SU-DHL-6 (cell line): Measurements from ENCODE around the gene KRTAP10-8.
"Not testable (repeated sequence)": the region's sequence is repeated elsewhere in the genome, so short reads cannot be mapped to it uniquely, and the experiment has no call there.

Experiments used
- H2AFZ ChIP-seq: fragments of 200-600 bp; sonication (generic); 2 replicates; pipeline ENCODE4 v1.6.1; 2014; ENCODE audit warnings: low read depth, mild to moderate bottlenecking, moderate library complexity, mixed read lengths, antibody characterized with exemption, low read length; ENCODE audit not compliant: severe bottlenecking
- H3F3A ChIP-seq: fragments of 200-600 bp; shearing (Covaris generic); 2 replicates; pipeline ENCODE4 v1.6.0; 2016; ENCODE audit warnings: antibody characterized with exemption, mild to moderate bottlenecking; ENCODE audit not compliant: insufficient read depth
- H3K27ac ChIP-seq: fragments of 200-600 bp; sonication (generic); 2 replicates; pipeline ENCODE4 v1.5.1; 2016; ENCODE audit warnings: low read depth, mild to moderate bottlenecking, low read length, moderate library complexity, mixed read lengths
- H3K27me3 ChIP-seq: fragments of 200-600 bp; sonication (generic), shearing (Covaris generic); 2 replicates; pipeline ENCODE4 v1.6.0; 2014; ENCODE audit warnings: mild to moderate bottlenecking, low read length
- H3K36me3 ChIP-seq: fragments of 200-600 bp; sonication (generic); 2 replicates; pipeline ENCODE4 v1.6.1; 2014; ENCODE audit warnings: mild to moderate bottlenecking, low read length, mixed read lengths
- H3K4me2 ChIP-seq: fragments of 300-600, 200-600 bp; shearing (Covaris generic), sonication (generic); 2 replicates; pipeline ENCODE4 v1.6.0; 2014; ENCODE audit warnings: low read length, low read depth, mild to moderate bottlenecking; ENCODE audit not compliant: poor library complexity, severe bottlenecking
- H3K4me3 ChIP-seq: fragments of 200-600 bp; sonication (generic); 2 replicates; pipeline ENCODE4 v1.5.1; 2014; ENCODE audit warnings: antibody characterized with exemption, low read length, mild to moderate bottlenecking, mixed read lengths; ENCODE audit not compliant: insufficient read depth, poor library complexity, severe bottlenecking
- H3K79me2 ChIP-seq: fragments of 200-600 bp; sonication (generic); 2 replicates; pipeline ENCODE4 v1.6.1; 2014; ENCODE audit warnings: mild to moderate bottlenecking, low read length, moderate library complexity; ENCODE audit not compliant: insufficient read depth
- H3K9ac ChIP-seq: fragments of 200-600 bp; sonication (generic); 2 replicates; pipeline ENCODE4 v1.7.0; 2014; ENCODE audit warnings: mild to moderate bottlenecking, low read length
- H3K9me2 ChIP-seq: fragments of 200-600 bp; sonication (generic); replicated peaks from 2 replicates; pipeline ENCODE4 v1.6.1; 2014; ENCODE audit warnings: low read length; ENCODE audit not compliant: insufficient read depth
- H3K9me3 ChIP-seq: fragments of 200-600 bp; sonication (generic); 2 replicates; pipeline ENCODE4 v1.6.1; 2014; ENCODE audit warnings: low read length, mixed read lengths; ENCODE audit not compliant: insufficient read depth
- H4K20me1 ChIP-seq: fragments of 200-600 bp; sonication (generic); 2 replicates; pipeline ENCODE4 v1.6.1; 2014; ENCODE audit warnings: low read depth, mild to moderate bottlenecking, antibody characterized with exemption, low read length, moderate library complexity, mixed read lengths
- EZH2phosphoT487 ChIP-seq: fragments of 200-600 bp; sonication (generic), shearing (Covaris generic); conservative IDR thresholded peaks from 2 replicates; pipeline ENCODE4 v1.6.1; 2018; ENCODE audit warnings: mild to moderate bottlenecking, antibody characterized with exemption, low read length, moderate library complexity, mixed read lengths
- TF ChIP-seq, protein P1 (sequence below): fragments of 200-600 bp; sonication (generic); IDR thresholded peaks from one replicate; pipeline ENCODE4 v1.5.1; 2017; ENCODE audit warnings: antibody characterized with exemption, mild to moderate bottlenecking, low read length, moderate library complexity; ENCODE audit not compliant: insufficient read depth, poor library complexity, severe bottlenecking

KRTAP10-8 gene

GRCh38 chr21:44637018-44637850, 25.4 kb downstream of the KRTAP10-8 start, which contains the start of gene KRTAP10-10:
TSS of gene KRTAP10-10 (plus strand) at chr21:44637356. CDS start at chr21:44637418, 62 bp downstream.
- Histone ChIP-seq H3K9me3 (no peaks in the 10 kb centered on the region), H3K4me2 (no peak within 1 kb of the TSS), H4K20me1 (no peaks in the 10 kb centered on the region), H3F3A (no peaks in the 10 kb centered on the region), H3K9ac (no peak within 1 kb of the TSS), H3K9me2 (no peaks in the 10 kb centered on the region), H3K27me3 (no peaks in the 10 kb centered on the region), H2AFZ (no peak within 1 kb of the TSS), H3K36me3 (no peaks in the 10 kb centered on the region), H3K27ac (no peak within 1 kb of the TSS), H3K79me2 (no peaks in the 10 kb centered on the region), H3K4me3 (no peak within 1 kb of the TSS)
- TF ChIP-seq EZH2phosphoT487 = no peak
- TF ChIP-seq, protein P1, sequence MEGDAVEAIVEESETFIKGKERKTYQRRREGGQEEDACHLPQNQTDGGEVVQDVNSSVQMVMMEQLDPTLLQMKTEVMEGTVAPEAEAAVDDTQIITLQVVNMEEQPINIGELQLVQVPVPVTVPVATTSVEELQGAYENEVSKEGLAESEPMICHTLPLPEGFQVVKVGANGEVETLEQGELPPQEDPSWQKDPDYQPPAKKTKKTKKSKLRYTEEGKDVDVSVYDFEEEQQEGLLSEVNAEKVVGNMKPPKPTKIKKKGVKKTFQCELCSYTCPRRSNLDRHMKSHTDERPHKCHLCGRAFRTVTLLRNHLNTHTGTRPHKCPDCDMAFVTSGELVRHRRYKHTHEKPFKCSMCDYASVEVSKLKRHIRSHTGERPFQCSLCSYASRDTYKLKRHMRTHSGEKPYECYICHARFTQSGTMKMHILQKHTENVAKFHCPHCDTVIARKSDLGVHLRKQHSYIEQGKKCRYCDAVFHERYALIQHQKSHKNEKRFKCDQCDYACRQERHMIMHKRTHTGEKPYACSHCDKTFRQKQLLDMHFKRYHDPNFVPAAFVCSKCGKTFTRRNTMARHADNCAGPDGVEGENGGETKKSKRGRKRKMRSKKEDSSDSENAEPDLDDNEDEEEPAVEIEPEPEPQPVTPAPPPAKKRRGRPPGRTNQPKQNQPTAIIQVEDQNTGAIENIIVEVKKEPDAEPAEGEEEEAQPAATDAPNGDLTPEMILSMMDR = no peak

DNA sequence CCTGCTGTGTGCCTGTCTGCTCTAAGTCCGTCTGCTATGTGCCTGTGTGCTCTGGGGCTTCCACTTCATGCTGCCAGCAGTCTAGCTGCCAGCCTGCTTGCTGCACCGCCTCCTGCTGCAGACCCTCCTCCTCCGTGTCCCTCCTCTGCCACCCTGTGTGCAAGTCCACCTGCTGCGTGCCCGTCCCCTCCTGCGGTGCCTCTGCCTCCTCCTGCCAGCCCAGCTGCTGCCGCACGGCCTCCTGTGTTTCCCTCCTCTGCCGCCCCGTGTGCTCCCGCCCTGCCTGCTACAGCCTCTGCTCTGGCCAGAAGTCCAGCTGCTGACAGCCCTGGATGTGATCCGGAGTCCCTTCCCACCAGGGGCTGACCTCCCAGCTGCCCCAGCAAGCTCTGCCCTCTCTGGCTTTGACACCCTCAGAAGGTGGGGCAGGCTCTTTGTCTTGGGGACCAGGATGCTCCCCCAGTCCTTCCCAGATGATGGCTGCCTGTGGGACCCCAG, 26.0 kb downstream of the KRTAP10-8 start:
- H2AFZ ChIP-seq, H3K27ac ChIP-seq, H3K79me2 ChIP-seq, H3K27me3 ChIP-seq, H3K9me2 ChIP-seq, H3F3A ChIP-seq, H3K9ac ChIP-seq, H3K9me3 ChIP-seq, H3K4me3 ChIP-seq, H3K36me3 ChIP-seq, H3K4me2 ChIP-seq, H4K20me1 ChIP-seq: not testable (repeated sequence)

GRCh38 chr21:44638506-44639330, 26.8 kb downstream of the KRTAP10-8 start:
- H4K20me1 ChIP-seq, H3K79me2 ChIP-seq, H3K27me3 ChIP-seq, H3K27ac ChIP-seq, H3K9ac ChIP-seq, H3K4me2 ChIP-seq, H3K4me3 ChIP-seq, H3K9me3 ChIP-seq, H2AFZ ChIP-seq, H3K36me3 ChIP-seq, H3K9me2 ChIP-seq, H3F3A ChIP-seq: not testable (repeated sequence)

DNA sequence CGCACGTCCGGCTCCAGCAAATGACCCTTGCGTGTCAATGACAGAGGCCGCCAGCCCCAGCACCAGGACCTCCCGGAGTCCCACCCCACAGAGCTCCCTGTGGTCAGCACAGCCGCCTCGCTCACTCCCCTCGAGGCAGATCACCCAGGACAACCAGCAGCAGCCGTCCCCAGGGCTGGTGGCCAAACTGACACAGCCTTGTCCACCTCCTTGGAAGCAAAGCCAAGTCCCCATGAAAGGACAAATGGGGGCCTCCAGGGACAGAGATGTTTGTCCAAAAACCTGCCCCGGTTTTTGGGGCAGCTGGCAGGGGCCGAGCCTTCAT, 27.4 kb downstream of the KRTAP10-8 start:
- H3K79me2 ChIP-seq = no peaks in the 10 kb centered on the region
- H3K4me2 ChIP-seq = no peak overlapping the region
- no peaks in the 10 kb centered on the region for H3F3A ChIP-seq
- peaks cover 4% of the 10 kb centered on the region; the same call in 1 of the 2 replicates for H3K9me3 ChIP-seq
- H3K27me3 ChIP-seq = no peaks in the 10 kb centered on the region
- TF ChIP-seq EZH2phosphoT487 = no peak
- TF ChIP-seq, protein P1 = no peak
- no peak overlapping the region for H3K4me3 ChIP-seq
- no peaks in the 10 kb centered on the region for H3K36me3 ChIP-seq
- no peak overlapping the region for H2AFZ ChIP-seq
- H3K27ac ChIP-seq = no peak overlapping the region
- H3K9me2 ChIP-seq = no peaks in the 10 kb centered on the region
- H4K20me1 ChIP-seq = no peaks in the 10 kb centered on the region
- H3K9ac ChIP-seq = no peak overlapping the region
